Measurements from ENCODE around the gene GBF1.

GBF1 gene

GRCh38 chr10:102347236-102347828, 102.0 kb downstream of the GBF1 start:
- peak; percentile 61 for TF ChIP-seq CTCF (conservative IDR thresholded peaks at IDR 0.05; ENCODE audit: control insufficient read depth, insufficient read depth, low read depth, low read length)
- DNase-seq (ENCODE audit: low read depth): peak; percentile 53
- H3K4me3 ChIP-seq (ENCODE audit: control insufficient read depth, low read depth, low read length): no peak overlapping the region

DNA sequence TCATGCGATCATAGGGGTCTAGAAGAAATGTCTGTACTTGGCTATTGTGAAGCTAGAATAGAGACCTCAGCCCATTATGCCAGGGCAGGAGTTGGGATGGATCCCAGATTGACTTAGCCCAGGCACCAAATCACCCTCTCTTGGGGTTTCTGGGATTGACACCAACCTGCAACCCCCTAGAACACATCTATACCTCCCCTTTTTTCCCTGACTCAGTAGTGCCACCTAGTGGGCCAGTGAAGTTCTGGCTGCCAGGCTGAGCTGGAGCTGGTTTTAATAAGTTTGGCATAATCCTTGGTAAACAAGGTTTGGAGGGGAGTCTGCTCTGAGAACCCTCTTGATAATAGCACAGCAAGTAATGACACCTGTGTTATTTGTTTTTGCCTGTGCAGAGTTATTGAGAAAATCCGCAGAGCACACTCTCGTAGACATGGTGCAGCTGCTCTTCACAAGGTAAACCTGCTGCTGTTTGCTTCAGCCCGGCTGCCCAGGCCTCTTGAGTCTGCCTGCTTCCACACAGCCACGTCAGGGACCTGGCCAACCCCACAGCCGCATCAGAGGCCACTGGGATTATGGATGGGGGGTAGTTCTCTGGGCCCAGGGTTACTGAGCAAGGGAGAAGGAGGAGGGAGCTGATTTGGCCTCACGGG, 106.9 kb downstream of the GBF1 start:
- peak; percentile 65 for DNase-seq (ENCODE audit: low read depth)
- TF ChIP-seq CTCF (conservative IDR thresholded peaks at IDR 0.05; ENCODE audit: control insufficient read depth, insufficient read depth, low read depth, low read length): peak; percentile 95
- H3K4me3 ChIP-seq (ENCODE audit: control insufficient read depth, low read depth, low read length): no peak overlapping the region

DNA sequence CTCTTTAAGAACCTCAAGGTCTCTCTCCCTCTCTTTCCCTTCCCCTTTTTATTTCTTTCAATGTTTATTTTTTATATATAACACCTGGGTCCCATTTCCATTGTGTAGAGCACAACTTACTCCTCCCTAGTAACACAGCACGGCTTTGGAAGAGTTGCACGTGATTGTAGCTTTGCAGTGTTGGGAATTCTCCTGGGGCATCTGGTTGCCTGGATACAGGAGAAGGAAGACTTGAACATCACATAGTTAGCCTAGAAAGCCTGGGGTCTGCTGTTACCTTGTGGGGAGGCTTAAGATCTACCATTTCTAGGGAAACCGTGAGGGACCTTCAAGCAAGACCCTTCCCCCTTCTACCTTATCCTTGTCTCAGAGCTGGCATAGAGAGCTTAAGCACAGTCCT, 109.1 kb downstream of the GBF1 start:
- DNase-seq (ENCODE audit: low read depth): no peak
- no peak for TF ChIP-seq CTCF (conservative IDR thresholded peaks at IDR 0.05; ENCODE audit: control insufficient read depth, insufficient read depth, low read depth, low read length)
- no peak overlapping the region for H3K4me3 ChIP-seq (ENCODE audit: control insufficient read depth, low read depth, low read length)

DNA sequence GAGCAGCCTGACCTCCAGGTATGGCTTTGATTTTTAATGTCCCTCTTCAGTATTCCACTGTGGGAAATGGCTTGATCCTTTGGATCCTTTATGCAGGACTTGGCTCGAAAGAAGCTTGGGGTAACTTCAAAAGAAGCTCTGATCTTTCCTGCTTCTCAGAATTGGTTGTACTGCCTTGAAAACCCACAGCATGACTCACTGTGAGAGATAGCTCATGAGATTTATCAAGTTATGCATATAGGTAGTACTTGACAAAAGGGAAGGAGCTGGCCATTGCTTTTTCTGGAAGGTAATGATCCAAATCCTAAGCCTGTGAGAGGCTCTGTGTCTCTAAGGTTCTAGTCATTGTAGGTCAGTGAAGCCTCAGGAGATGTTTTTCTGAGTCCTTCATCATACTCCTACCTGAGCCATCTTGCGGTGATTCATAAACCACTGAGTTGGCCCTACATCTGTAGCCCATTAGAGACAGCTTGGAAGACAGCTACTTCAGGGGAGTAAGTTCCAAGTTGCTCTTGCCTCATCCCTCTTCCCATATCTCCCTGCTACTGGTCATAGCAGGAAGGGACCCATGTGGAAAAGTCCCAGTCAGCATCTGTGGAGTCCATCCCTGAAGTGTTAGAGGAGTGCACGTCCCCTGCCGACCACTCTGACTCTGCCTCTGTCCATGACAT, 113.5 kb downstream of the GBF1 start:
- no peak overlapping the region for H3K4me3 ChIP-seq (ENCODE audit: control insufficient read depth, low read depth, low read length)
- DNase-seq (ENCODE audit: low read depth): peak; percentile 89
- TF ChIP-seq CTCF (conservative IDR thresholded peaks at IDR 0.05; ENCODE audit: control insufficient read depth, insufficient read depth, low read depth, low read length): no peak

DNA sequence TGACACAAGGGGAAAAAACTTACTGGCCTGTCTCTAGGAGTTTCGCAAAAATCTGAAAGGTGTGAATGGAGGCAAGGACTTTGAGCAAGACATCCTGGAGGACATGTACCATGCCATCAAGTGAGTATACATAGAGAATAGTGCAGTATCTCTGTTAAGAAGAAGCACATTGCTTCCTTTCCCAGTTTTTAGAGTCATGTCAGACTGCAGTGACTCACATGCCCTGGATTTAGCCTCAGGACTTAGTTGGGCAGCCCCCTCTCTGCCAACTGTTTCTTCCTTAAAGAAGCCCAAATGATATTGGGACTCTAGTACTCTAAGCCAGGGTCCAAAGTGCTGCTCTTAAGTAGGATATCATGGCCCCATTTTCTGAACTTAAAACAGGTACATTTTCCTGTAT, 122.1 kb downstream of the GBF1 start:
- no peak for DNase-seq (ENCODE audit: low read depth)

DNA sequence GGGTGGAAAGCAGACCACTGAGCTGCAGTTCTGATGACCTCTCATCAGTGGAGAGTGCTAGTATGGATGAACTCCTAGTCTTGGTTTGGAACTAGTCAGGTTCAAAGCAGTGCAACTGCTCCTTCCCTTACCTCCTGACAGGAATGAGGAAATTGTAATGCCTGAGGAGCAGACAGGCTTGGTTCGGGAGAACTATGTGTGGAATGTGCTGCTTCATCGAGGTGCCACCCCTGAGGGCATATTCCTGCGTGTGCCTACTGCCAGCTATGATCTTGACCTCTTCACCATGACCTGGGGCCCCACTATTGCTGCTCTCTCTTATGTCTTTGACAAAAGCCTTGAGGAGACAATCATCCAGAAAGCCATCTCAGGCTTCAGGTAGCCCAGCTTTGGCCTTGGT, 122.7 kb downstream of the GBF1 start:
- DNase-seq (ENCODE audit: low read depth): no peak
- TF ChIP-seq CTCF (conservative IDR thresholded peaks at IDR 0.05; ENCODE audit: control insufficient read depth, insufficient read depth, low read depth, low read length): no peak
- H3K4me3 ChIP-seq (ENCODE audit: control insufficient read depth, low read depth, low read length): no peak overlapping the region

More for the DNA sequence above, 122.1 kb downstream of the GBF1 start:
- H3K4me3 ChIP-seq (ENCODE audit: control insufficient read depth, low read depth, low read length): no peak overlapping the region
- TF ChIP-seq CTCF (conservative IDR thresholded peaks at IDR 0.05; ENCODE audit: control insufficient read depth, insufficient read depth, low read depth, low read length): no peak
